Stimulated activated CD8-positive, alpha-beta memory T cell treated with anti-CD3 and anti-CD28 coated beads, Interleukin-4, amount 100 ng/mL, for 24 hours (primary cell): Measurements from ENCODE around the gene SSR2.
"Not testable (repeated sequence)": the region's sequence is repeated elsewhere in the genome, so short reads cannot be mapped to it uniquely, and the experiment has no call there.

Experiments
- DNase-seq: peaks from one replicate; pipeline ENCODE4 v3.0.0-alpha.2; 2020; ENCODE audit warnings: low read depth

The SSR2 gene

GRCh38 chr1:156048663-156049258 is 28.0 kb upstream of the SSR2 start:
- DNase-seq, result no peak

GRCh38 chr1:156045076-156045475 is 24.3 kb upstream of the SSR2 start:
- DNase-seq, result no peak

GRCh38 chr1:156042828-156043227 is 22.1 kb upstream of the SSR2 start:
- DNase-seq, result no peak

- DNase-seq, result not testable (repeated sequence)
Observed at GRCh38 chr1:156034991-156035390, 14.2 kb upstream of the SSR2 start.

- DNase-seq, result no peak
Observed at GRCh38 chr1:156033011-156033410, 12.3 kb upstream of the SSR2 start.

GRCh38 chr1:156026588-156026987 is 5.8 kb upstream of the SSR2 start:
- no peak for DNase-seq

- DNase-seq, result no peak
Observed at GRCh38 chr1:156025876-156026275, 5.1 kb upstream of the SSR2 start.

GRCh38 chr1:156024801-156025200 is 4.0 kb upstream of the SSR2 start:
- DNase-seq, result no peak

- no peak for DNase-seq
Observed at GRCh38 chr1:156021954-156022353, 1.2 kb upstream of the SSR2 start.

- no peak for DNase-seq
Observed at GRCh38 chr1:156021093-156021428, 310 bp upstream of the SSR2 start.

GRCh38 chr1:156019946-156020292 is 832 bp downstream of the SSR2 start:
- no peak for DNase-seq

- DNase-seq, result no peak
Observed at GRCh38 chr1:156014829-156015228, 5.9 kb downstream of the SSR2 start.

GRCh38 chr1:156012051-156012817 is 8.5 kb downstream of the SSR2 start:
- no peak for DNase-seq

- no peak for DNase-seq
Observed at GRCh38 chr1:156009404-156009803, 11.3 kb downstream of the SSR2 start.

GRCh38 chr1:156006666-156007376 is 13.9 kb downstream of the SSR2 start:
- DNase-seq, result no peak

GRCh38 chr1:156004843-156005584 is 15.7 kb downstream of the SSR2 start:
- DNase-seq, result no peak

GRCh38 chr1:156003923-156004188 is 16.9 kb downstream of the SSR2 start:
- no peak for DNase-seq

- DNase-seq, result no peak
Observed at GRCh38 chr1:156002188-156002911, 18.4 kb downstream of the SSR2 start.

GRCh38 chr1:156001662-156002171 is 19.0 kb downstream of the SSR2 start:
- DNase-seq, result no peak

- no peak for DNase-seq
Observed at GRCh38 chr1:156001021-156001661, 19.6 kb downstream of the SSR2 start.

GRCh38 chr1:155999964-156000363 is 20.8 kb downstream of the SSR2 start:
- no peak for DNase-seq

GRCh38 chr1:155996166-155996565 is 24.6 kb downstream of the SSR2 start:
- DNase-seq, result no peak
